ENCODE data around the gene PIK3CG. TPM values are rescaled to one million over a fixed set of nuclear protein-coding genes. Genes with fewer than 3 reads are reported as not detected.

Gene PIK3CG
- total RNA-seq, 4 donors from 2014 or later, result 2.0 to 3.2 (median 2.4) TPM

DNA sequence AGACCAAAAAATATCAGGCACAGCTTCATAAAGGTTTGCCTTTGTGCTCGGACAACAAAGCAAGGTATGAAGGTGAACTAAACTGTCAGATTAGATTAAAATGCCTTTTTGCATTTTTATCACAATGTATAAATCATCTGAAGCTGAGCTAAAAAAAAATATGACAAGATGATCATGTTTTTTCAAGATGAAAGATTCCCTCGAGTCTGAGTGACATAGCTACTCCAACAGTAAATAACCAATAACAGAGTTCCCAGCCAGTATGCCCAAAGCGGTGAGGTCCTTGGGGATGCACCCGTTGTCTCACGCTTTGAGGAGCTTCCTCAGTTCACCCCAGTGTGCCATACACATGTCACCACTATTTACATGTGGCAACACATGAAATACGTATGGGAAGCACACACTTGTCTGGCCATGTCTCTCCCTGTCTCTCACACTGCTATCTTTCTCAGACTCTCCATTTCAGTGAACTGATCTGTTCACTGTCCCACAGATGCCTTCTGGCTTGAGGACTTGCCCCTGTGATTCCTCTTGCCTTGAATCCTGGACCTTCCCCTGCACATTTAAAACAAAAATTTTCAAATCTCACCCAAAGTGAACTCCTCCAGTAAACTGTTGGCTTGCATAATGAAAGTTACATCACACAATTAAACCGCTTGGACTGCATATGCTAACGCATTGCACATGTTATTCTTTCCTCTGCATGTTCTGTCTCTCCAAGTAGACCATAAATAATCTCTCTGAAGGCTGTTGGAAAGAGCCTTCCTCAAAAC is 2.6 kb upstream of the PIK3CG start:
- WGBS, 2 donors, result 32 to 35% methylated on average over 8 of the region's 8 CpGs
- no peak overlapping the region for H3K4me3 ChIP-seq (ENCODE audit: low read depth, poor library complexity, severe bottlenecking)
- no peak for DNase-seq (ENCODE audit: low spot score in 2 of 2)
- TF ChIP-seq, protein P1, sequence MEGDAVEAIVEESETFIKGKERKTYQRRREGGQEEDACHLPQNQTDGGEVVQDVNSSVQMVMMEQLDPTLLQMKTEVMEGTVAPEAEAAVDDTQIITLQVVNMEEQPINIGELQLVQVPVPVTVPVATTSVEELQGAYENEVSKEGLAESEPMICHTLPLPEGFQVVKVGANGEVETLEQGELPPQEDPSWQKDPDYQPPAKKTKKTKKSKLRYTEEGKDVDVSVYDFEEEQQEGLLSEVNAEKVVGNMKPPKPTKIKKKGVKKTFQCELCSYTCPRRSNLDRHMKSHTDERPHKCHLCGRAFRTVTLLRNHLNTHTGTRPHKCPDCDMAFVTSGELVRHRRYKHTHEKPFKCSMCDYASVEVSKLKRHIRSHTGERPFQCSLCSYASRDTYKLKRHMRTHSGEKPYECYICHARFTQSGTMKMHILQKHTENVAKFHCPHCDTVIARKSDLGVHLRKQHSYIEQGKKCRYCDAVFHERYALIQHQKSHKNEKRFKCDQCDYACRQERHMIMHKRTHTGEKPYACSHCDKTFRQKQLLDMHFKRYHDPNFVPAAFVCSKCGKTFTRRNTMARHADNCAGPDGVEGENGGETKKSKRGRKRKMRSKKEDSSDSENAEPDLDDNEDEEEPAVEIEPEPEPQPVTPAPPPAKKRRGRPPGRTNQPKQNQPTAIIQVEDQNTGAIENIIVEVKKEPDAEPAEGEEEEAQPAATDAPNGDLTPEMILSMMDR (IDR thresholded peaks at IDR 0.05), result no peak
- intact Hi-C loops (cut with DNase I; ENCODE audit: low total_unique reads), result no loop called here

DNA sequence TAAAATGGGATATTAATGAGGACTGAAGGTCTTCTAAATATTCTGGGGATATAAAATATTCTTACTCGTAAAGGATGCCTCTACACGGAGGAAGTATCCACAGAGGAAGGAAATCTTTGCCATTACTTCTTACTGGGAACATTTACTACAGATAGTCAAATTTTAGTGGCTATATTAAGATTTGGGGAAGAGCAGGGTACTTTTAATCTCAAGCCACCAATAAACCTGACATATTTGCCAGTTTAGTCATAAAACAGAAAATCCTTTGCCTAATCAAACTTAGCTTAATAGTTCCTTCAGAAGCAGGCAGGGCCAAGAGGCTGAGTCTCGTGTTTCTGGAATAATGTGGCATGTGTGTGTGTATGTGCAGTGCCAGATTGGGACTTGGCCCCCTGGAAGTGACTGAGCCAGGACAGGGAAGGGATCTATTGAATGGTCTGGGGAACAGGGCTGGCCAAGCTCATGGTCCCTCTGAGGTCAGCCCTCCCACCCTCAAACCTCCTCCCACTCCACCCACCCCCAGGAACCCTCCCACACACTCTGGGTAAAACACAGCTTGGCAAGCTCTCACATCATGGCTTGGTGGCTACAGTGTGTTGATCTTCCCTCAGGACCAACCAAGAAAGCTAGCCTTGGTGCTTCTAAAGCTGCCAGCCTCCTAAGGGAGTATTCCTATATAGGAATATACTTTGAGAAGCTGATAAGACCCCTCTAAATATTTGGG is 1.6 kb upstream of the PIK3CG start:
- TF ChIP-seq POLR2A (IDR thresholded peaks at IDR 0.05), result no peak
- TF ChIP-seq, protein P1 (IDR thresholded peaks at IDR 0.05), result no peak
- DNase-seq (ENCODE audit: low spot score in 2 of 2), result no peak
- WGBS, 2 donors, result 49 to 63% methylated on average over 3 of the region's 3 CpGs
- H3K4me3 ChIP-seq (ENCODE audit: low read depth, poor library complexity, severe bottlenecking), result no peak overlapping the region
- intact Hi-C loops (cut with DNase I; ENCODE audit: low total_unique reads), result no loop called here

DNA sequence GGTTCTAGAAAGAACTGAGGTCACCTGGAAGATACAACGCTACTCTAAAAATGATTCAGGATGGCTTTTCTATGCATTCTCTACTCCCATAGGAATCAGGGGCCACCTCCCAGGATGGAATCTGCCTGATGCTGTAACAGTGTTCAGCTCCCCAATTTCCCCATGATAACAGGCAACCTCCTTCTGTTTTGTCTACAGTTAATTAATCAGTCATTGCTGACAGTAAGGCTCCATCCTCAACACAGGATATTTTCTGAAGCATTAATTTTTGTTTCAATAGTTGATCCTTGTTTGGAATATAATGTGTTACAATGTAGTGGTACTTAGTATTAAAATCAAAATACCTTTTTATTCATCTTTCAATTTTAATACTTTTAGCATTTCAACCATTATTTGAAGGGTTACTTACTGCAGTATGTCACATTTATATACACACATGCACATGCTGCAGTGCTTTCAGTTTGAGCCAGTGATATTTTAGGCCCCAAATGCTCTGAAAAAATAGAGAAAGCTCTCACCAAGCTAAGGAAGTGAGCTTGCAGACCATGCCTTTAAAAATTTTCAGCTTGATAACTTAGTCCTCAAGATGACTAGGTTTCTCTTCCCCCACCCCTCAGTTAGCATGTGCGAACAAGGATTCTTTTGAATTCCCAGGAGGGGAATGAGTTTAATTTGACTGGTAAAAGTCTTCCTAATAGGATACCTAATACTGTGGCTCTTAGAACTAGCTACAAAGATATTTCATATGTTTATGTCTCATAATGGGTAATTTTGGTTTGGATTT is 592 bp upstream of the PIK3CG start:
- no peak overlapping the region for H3K4me3 ChIP-seq (ENCODE audit: low read depth, poor library complexity, severe bottlenecking)
- 73 to 79% methylated on average over 2 of the region's 2 CpGs for WGBS, 2 donors
- DNase-seq (ENCODE audit: low spot score in 2 of 2), result no peak
- intact Hi-C loops (cut with DNase I; ENCODE audit: low total_unique reads), result no loop called here
- no peak for TF ChIP-seq POLR2A (IDR thresholded peaks at IDR 0.05)

DNA sequence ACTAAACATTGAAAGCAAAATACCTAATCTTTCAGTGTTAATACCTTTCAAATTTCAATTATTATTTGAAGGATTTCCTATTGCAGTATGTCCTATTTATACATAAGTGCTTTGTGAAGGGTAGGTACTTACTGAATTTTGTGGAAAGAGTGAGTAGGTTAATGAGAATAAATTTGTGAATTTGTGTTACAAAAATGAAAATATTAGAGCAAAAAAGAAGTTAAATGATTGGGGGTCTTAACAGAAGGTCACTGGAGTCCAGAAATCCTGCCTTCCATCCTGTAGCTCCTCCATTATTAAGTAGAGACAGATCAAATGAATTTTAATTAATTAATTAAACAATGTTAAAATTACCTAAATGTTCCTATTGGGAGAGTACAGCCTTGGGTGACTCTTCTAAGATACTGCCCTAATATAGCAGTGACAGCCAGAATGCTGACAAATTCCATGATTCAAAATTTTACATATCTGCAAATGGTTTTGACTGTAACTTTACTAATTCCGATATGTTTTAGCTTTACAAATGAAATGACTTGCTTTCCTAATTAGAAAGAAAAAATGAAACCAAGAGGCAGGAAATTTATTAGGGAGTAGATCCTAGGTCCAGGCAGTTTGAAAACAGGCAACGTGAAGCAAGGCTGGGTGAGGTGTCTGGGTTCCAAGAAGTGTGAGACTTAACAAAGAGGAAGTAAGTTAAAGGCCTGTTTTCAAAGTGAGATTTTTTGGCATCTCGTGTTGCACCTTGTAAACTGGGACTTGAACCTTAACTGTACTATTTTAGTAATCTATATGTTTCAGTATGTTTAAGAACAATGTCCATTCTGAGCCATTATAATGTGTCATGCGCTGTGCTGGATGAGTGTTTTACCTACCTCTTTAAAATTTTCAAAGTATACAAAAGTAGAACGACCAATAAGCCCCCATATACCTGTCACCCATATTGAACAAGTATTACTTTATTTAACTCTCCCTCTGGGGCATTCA is 1.5 kb downstream of the PIK3CG start:
- no peak for DNase-seq (ENCODE audit: low spot score in 2 of 2)
- no peak for TF ChIP-seq POLR2A (IDR thresholded peaks at IDR 0.05)
- TF ChIP-seq, protein P1 (IDR thresholded peaks at IDR 0.05), result no peak
- 74 to 75% methylated on average over 5 of the region's 5 CpGs for WGBS, 2 donors
- H3K4me3 ChIP-seq (ENCODE audit: low read depth, poor library complexity, severe bottlenecking), result no peak overlapping the region
- intact Hi-C loops (cut with DNase I; ENCODE audit: low total_unique reads), result no loop called here

DNA sequence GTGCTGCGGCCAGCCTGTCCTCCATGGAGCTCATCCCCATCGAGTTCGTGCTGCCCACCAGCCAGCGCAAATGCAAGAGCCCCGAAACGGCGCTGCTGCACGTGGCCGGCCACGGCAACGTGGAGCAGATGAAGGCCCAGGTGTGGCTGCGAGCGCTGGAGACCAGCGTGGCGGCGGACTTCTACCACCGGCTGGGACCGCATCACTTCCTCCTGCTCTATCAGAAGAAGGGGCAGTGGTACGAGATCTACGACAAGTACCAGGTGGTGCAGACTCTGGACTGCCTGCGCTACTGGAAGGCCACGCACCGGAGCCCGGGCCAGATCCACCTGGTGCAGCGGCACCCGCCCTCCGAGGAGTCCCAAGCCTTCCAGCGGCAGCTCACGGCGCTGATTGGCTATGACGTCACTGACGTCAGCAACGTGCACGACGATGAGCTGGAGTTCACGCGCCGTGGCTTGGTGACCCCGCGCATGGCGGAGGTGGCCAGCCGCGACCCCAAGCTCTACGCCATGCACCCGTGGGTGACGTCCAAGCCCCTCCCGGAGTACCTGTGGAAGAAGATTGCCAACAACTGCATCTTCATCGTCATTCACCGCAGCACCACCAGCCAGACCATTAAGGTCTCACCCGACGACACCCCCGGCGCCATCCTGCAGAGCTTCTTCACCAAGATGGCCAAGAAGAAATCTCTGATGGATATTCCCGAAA is 2.7 kb downstream of the PIK3CG start:
- intact Hi-C loops (cut with DNase I; ENCODE audit: low total_unique reads), result no loop called here

More for the DNA sequence above, 2.7 kb downstream of the PIK3CG start:
- TF ChIP-seq POLR2A (IDR thresholded peaks at IDR 0.05), result no peak
- TF ChIP-seq, protein P1 (IDR thresholded peaks at IDR 0.05), result no peak
- 97% methylated on average over 47 to 54 of the region's 54 CpGs for WGBS, 2 donors
- no peak overlapping the region for H3K4me3 ChIP-seq (ENCODE audit: low read depth, poor library complexity, severe bottlenecking)
- DNase-seq (ENCODE audit: low spot score in 2 of 2), result no peak
